Measurements from ENCODE around the gene JPT2. TPM values are rescaled to one million over a fixed set of nuclear protein-coding genes. Genes with fewer than 3 reads are reported as not detected.

The JPT2 gene
- total RNA-seq, 4 donors from 2014 or later, result 22.6 to 59.2 (median 35.0) TPM

GRCh38 chr16:1656808-1657617 lies 21.1 kb upstream of the JPT2 start:
- no peak for TF ChIP-seq POLR2A (IDR thresholded peaks at IDR 0.05)
- no peak for TF ChIP-seq CTCF (IDR thresholded peaks at IDR 0.05)
- no peak for TF ChIP-seq EP300 (IDR thresholded peaks at IDR 0.05)
- TF ChIP-seq POLR2AphosphoS5 (IDR thresholded peaks at IDR 0.05), result no peak
- Histone ChIP-seq H3K27ac (no peak overlapping the region), H3K4me3 (no peak overlapping the region), H3K4me1 (peaks cover 14% of the 10 kb centered on the region), H3K9me3 (no peaks in the 10 kb centered on the region), H3K36me3 (peaks cover 93% of the 10 kb centered on the region), H3K27me3 (no peaks in the 10 kb centered on the region)
- DNase-seq (ENCODE audit: low spot score in 2 of 2), result no peak
- WGBS, result 92% methylated on average over 15 of the region's 24 CpGs

- Histone ChIP-seq H3K4me3 (no peak overlapping the region), H3K27me3 (no peaks in the 10 kb centered on the region), H3K36me3 (peaks cover 93% of the 10 kb centered on the region), H3K27ac (no peak overlapping the region), H3K9me3 (no peaks in the 10 kb centered on the region), H3K4me1 (peaks cover 14% of the 10 kb centered on the region)
- no peak for DNase-seq (ENCODE audit: low spot score in 2 of 2)
- TF ChIP-seq POLR2AphosphoS5 (IDR thresholded peaks at IDR 0.05) (no peak), CTCF (IDR thresholded peaks at IDR 0.05) (no peak), EP300 (IDR thresholded peaks at IDR 0.05) (no peak), POLR2A (IDR thresholded peaks at IDR 0.05) (no peak)
- WGBS, result 94% methylated on average over 12 of the region's 13 CpGs
These were observed 20.2 kb upstream of the JPT2 start for GRCh38 chr16:1657841-1658240.

GRCh38 chr16:1659031-1659430 lies 19.0 kb upstream of the JPT2 start:
- H3K27ac ChIP-seq, result no peak overlapping the region
- no peak overlapping the region for H3K4me3 ChIP-seq
- WGBS, result 87% methylated on average over 5 of the region's 5 CpGs
- peaks cover 12% of the 10 kb centered on the region for H3K4me1 ChIP-seq
- TF ChIP-seq POLR2AphosphoS5 (IDR thresholded peaks at IDR 0.05) (no peak), POLR2A (IDR thresholded peaks at IDR 0.05) (no peak), EP300 (IDR thresholded peaks at IDR 0.05) (no peak), CTCF (IDR thresholded peaks at IDR 0.05) (no peak)
- no peaks in the 10 kb centered on the region for H3K27me3 ChIP-seq
- H3K9me3 ChIP-seq, result no peaks in the 10 kb centered on the region
- DNase-seq (ENCODE audit: low spot score in 2 of 2), result no peak
- peaks cover 96% of the 10 kb centered on the region for H3K36me3 ChIP-seq

- DNase-seq (ENCODE audit: low spot score in 2 of 2), result no peak
- no peak overlapping the region for H3K4me3 ChIP-seq
- peaks cover 96% of the 10 kb centered on the region for H3K36me3 ChIP-seq
- H3K27me3 ChIP-seq, result no peaks in the 10 kb centered on the region
- WGBS, result 94% methylated on average over 2 of the region's 2 CpGs
- H3K27ac ChIP-seq, result no peak overlapping the region
- TF ChIP-seq EP300 (IDR thresholded peaks at IDR 0.05) (no peak), POLR2A (IDR thresholded peaks at IDR 0.05) (no peak), POLR2AphosphoS5 (IDR thresholded peaks at IDR 0.05) (no peak), CTCF (IDR thresholded peaks at IDR 0.05) (no peak)
- H3K9me3 ChIP-seq, result no peaks in the 10 kb centered on the region
- no peaks in the 10 kb centered on the region for H3K4me1 ChIP-seq
These were observed 16.3 kb upstream of the JPT2 start for GRCh38 chr16:1661826-1662225.

- Histone ChIP-seq H3K27me3 (no peaks in the 10 kb centered on the region), H3K36me3 (peaks cover 96% of the 10 kb centered on the region), H3K4me3 (no peak overlapping the region), H3K9me3 (no peaks in the 10 kb centered on the region), H3K27ac (no peak overlapping the region), H3K4me1 (no peaks in the 10 kb centered on the region)
- no peak for DNase-seq (ENCODE audit: low spot score in 2 of 2)
- 94% methylated on average over 20 of the region's 20 CpGs for WGBS
- TF ChIP-seq POLR2A (IDR thresholded peaks at IDR 0.05) (no peak), CTCF (IDR thresholded peaks at IDR 0.05) (no peak)
These were observed 15.5 kb upstream of the JPT2 start for GRCh38 chr16:1662543-1662942.

All from suprapubic skin (tissue), 4 donors.